Measurements from ENCODE around the gene MLLT1.

The MLLT1 gene

DNA sequence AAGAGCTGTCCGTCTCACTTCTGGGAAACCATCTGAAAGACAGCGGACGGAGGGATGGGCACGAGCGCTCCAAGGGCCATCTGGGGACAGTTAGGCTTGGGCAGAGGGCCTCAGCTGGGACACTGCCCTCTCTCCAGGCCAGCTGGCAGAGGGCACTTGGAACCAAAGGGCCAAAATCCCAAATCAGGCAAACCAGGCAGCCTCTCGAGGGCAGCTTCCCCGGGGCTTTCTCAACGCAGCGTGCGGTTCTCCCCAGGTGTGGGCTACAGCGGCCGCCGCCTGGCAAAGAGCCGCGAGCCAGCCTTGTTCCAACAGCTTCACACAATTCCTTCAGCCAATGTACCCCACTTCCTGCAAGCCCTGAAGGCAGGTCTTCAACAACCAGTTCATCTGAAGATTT, 5.0 kb downstream of the MLLT1 start:
- DNase-seq, result no peak

DNA sequence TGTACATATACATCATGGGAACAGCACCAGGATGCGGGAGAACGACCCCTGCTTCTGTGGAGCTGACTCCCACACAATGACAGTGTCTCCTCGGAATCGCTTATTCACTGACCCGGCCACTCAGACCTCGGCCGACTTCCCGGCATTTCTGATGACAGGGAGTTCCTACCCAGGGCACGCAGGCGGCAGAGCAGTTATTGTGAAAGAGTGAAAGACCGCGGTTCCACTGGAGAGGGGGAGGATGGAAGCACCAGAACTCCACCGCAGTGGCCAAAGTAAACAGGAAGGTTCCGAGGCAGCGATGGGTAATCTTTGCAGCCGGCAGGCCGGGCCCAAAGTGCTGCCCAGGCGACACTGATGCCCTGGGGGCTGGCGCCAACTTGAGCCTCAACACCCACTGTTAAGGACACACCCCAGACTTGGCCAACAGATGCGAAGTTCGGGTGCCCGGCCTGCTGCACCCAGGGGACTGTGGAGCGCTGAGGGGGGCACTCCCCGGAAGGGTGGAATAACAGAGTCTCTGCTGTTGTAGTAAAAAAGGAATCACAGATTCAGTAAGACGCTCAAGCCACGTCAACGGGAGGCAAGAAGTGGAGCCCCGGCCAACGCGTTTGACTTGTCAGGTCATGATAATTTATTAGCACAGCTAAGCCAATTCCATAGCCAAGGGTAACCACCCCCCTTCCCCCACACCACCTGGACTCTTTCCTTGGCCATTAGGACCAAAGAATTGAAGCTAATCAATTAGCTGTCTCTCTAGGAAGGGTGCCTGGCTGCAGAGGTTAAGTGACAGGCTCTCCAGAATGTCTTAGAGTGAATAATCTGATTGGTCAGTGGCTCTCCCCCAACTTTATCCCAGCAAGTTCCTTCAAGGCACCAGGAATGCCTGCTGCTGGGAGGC, 5.8 kb downstream of the MLLT1 start:
- no peak for DNase-seq

DNA sequence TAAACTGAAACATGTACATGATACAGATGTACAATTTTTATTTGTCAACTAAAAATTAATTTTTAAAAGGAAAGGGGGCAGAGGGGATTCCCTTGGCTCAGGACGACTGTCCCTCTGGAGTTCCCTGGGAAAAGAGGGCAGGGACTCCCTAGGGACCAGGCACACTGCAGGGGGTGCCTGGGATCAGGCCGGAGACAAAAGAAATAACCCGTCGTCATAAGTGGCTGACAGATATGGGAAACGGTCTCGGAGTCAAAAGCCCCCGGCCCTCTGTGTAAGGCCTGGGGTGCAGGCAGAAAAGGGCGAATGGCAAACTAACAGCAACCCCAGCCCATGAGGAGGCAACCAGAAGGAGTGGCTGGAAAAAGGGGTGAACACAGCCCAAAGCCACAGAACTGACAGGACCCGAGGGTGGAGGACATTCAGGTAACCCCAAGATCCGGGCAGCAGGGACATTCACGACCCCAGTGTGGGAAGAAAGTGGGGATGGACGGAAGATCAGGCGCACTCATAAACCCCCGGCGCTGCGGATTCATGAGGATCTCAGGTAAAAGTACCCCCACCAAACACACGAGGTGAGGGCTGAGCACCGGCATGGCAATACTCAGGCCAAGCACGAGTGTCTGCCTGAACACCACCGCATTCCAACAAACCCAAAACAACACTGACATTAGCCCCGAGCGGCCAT, 6.7 kb downstream of the MLLT1 start:
- no peak for DNase-seq

DNA sequence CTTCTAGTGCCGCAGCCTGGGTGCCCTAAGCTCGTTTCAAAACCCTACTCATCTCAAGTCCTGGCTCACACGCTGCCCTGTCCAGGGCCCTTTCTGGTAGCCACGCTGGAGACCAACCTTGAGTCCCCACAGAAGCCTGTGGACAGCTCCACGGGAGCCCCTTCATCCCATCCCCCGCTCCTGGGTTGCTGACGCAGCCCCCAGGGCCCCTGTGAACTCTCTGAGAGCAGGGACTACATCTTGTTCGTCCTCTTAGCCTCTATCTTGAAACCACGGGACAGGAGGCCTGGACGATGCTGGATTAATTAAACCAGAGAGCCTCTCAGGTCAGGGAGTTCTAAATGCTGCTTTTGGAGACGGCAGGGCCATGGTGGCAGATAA, 7.4 kb downstream of the MLLT1 start:
- DNase-seq, result no peak

DNA sequence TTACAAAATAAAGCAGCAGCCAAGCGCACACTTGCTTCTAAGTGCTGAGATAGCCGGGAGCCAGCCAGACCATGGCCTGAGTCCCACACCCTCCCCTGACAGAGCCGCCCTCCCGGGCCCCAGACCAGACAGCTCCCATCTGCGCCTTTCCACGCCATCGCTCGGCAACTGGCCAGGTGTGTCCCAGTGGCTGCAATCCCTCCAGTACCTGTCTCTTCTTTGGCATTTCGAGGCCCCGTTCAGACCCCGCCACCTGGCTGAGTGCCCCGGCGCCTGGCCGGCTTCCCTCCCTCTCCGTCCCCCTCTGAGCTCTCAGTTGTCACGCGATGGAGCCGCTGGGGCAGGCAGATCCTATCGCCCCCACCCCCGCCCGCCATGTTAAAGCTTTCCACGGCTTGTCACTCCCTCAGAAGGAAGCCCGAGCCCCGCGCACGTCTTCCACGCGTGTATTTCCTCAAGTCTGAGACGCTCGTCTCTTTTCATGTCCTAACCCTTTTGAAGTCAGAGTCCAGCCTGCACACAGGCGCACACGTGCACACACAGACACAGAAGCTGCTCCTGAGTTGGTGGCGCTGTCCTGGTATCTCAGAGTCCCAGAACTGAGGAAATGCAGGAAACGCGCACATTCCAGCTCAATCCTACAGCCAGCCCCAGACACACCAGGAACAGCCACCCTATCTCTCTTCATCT, 7.9 kb downstream of the MLLT1 start:
- DNase-seq, result no peak

DNA sequence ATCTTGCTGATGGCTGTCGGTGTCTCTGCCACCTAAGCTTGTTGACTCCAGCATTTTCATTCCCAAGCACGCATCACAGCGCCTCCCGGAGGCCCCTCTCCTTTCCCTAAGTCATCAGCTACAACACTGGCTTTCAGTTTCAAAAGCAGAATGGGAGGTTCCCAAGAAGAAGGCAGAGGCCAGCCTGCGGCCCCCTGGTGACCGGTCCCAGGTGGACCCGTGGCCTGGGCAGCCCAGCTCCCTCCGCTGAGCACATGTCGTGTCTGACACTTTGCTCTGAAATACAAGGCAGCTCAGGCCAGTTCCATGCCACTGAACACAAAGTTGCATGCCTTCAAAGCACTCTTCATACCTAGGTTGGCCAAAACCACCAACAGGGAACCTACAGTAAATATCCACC, 8.5 kb downstream of the MLLT1 start:
- DNase-seq, result no peak

DNA sequence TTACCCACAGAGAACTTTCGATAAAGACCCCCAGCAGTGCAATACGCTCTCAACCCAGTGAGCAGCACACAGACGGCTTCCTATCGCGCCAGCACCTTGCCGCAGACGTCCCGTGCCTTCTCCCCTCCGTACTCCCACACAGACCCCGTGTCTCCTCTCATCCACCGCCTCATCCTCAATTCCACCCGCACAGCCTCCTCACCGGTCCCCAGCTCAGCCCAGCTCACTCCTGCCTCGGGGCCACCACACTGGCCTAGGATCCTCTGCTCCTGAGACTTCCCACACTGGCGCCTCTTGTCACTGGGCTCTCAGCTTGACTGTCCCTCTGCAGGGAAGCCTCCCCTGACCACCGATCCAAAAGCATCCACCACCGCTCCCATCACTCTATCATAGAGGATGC, 9.0 kb downstream of the MLLT1 start:
- no peak for DNase-seq

DNA sequence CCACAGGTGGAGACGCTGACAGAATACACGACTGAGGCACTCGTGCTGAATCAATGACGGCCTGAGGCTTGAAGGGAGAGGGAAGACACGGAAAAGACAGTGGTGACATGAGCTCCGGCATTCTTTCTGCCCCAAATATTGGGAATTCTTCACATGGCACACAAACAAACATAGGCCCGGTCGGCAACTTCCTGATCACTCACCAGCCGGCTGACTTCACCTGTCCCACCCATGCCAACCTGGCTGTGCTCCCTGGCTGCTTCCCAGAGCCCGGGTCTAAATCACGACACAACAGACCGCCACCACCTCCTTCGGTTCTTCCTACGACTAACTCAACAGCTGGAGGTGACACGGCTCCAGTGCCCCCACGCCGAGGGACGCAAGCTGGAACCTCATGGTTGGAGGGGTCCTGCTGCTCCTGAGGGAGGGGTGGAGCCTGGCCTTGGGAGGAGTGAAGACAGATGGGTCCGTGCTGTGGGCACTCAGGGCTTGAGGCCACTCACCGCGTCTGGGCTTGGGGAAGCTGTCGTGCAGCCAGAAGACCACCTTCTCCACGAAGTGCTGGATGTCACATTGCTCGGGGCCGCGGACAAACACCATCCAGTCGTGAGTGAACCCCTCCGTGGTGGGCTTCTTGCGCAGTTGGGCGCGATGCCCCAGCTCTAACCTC, 9.6 kb downstream of the MLLT1 start:
- no peak for DNase-seq

DNA sequence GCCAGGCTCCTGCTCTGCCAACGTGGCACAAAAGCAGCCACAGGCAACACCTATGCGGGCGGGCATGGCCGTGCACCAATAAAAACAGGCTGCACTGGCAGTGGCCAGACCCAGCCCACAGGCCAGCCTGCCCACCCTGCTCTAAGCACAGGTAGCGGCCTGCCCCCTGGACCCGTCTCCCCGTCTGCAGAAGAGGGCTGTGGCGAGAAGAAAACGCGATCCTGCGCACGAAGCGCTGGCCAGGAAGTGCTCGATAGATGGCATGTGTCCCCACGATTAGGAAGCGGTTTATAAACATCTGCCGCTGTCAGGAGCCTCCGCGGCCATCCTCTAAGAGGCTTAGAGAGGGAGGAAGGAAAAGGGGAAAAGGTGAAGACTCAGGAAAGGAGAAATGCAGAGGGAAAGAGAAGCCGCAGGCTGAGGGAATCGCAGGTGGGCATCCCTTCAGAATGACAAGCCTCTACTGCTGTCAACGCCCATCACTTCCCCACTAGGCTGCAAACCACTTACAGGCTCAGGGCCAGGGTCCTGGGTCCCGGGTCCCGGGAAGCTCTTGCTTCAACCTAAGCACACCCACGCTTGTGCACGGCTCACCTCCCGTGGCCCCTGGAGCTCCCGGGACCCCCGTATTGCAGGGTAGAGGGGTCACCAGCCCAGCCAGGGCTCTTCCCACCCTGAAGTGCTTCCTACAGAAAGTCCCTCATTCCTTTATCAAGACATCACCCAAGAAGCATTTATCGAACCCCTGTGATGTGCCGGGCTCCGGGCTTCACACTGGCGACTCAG, 10.5 kb downstream of the MLLT1 start:
- DNase-seq, result no peak

DNA sequence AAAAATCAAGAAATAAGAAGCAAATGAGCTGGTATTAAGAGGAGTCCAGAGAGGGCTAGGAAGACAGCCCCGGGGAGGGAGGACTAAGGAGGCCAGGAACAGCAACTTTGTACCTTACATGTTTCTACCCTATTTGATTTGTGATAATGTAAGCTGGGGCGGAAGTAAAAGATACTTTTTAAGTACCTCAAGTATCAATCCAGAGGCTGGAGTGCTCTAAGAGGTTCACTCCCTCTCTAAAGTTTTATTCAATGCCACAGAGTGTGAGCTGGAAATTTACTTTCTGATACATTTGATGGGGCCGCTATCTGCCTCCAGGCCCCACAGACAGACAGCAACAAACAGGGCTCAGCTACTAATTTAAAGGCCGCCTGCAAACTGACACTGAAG, 11.4 kb downstream of the MLLT1 start:
- no peak for DNase-seq

DNA sequence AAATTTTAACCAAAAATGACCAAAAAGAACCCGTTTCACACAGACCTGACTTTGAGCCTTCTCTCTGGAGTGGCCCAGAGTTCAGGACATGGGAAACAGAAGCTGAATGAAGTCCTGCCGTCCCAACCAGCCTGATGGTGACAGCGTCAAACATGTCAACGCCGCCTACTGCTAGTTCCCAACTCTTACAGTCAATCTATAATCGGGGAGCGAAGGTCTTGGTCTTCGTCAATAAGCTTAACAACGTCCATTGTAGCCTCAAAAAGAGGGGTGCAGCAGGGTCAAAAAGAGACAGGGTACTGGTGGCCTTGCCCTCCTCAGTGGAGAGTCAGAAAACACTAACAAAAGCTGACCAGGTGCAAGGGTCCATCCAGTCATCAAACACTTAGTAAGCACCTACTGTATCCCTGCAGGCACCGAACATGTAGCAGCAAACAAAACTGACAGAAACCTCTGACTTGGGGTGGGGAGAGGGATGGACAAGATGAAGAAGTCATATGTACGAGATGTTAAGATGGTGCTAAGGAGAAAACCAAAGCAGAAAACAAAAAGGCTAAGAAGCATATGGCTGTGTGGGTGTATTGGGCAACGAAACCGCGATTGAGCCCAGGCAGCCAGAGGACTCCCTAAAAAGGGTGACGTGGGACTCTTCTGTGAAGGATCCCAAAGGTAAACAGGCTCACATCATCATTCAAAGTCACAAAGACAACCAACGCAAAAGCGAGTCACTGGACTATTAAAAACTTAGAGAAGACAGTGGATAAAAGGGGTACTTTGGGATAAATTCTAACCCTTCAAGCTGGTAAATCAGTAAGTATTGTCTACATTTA, 12.0 kb downstream of the MLLT1 start:
- DNase-seq, result no peak

DNA sequence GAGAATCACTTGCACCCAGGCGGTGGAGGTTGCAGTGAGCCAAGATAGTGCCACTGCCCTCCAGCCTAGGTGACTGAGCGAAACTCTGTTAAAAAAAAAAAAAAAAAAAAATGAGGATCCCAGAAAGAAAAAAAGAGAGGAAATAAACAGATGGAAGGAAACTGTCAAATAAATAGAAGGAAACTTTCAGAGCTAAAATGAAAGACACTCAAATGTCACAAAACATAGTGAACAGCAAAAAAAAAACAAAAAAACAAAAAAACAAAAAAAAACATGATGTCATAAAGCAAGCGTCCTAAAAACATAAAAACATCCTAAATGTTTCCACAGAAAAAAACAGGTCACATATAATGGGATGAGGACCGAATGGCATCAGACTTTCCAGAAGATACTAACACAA, 15.0 kb downstream of the MLLT1 start:
- no peak for DNase-seq

DNA sequence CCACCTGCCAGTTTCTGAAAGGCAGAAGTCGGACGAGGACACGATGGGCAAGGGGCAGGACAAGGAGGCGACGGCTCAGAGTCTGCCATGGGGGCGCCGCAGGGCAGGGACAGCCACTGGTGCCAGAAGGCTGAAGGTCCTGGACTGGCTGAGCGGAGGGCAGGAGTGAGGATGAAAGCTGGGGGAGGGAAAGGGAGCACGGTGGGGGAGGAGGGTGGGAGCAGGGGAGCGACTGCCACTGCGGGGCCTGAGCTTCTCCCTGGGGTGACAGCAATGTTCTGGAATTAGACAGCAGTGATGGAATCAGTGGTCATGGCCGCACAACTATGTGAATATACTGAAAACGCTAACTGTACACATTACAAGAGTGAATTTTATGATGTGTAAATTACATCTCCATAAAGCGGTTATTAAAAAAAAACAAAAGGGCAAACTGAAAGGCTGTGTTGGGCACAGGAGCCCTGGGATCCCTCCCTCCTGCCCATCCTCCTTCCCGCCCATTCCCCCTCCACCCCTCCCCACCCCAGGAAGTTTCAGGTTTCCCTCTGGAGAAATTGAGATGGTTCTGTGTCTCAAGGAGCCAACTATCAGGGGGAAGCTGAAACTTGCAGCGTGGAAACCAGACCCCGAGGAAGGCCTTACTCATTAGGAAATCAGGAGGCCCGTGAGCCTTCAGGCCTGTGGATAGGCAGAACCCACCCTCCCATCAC, 15.9 kb downstream of the MLLT1 start:
- no peak for DNase-seq

DNA sequence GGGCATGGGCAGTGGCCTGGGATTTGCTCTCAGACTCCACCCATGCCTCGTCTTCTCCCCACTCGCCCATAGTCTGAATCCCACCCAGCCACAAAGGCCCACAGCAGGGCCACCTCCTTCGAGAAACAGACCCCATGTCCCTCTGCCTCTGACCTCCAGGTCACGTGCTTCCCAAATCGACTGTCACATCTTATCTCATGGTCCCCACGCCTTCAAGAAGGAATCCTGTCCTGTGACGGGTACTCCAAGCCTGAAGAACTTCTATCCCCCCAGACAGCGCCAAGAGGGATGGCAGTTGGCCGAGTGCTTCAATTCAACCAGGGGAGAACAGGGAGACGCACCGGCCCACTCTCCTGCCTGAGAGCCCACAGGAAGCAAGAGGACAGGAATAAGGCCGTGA, 16.5 kb downstream of the MLLT1 start:
- no peak for DNase-seq

DNA sequence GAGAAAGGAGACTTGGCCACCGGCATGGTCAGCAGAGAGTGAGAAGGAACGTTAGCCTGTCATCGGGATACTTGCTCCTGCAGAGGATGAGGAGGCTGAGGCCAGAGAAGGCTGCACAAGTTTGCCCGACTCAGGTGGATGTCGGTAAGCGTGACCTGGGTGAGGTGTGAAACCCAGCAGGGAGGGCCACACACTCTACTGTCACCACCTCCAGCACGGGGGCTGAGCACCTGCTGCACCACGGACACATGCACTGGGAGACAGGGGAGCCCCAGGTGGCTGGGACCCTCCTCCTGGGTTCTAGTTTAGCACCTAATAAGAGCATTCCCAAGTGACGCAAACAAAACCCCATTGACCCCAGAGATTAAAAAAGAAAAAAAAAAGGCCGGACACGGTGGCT, 17.3 kb downstream of the MLLT1 start:
- no peak for DNase-seq

DNA sequence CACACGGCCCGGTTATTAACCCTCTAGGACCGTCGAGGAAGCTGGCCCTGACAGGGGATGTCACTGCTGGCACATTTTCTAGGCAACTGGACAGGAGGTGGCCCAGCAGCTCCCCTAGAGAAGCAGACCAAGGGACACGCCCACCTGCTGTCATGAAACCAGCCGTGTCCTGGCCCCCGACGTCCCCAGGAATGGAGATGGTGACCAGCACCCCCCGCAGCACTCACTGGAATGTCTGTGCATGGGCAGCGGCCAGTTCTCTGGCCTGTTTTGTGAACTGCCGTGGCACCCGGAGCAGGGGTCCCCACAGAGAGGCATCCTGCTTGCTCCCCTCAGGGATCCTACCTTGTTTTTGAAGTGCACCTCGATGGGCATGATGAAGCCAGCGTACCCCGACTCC, 17.9 kb downstream of the MLLT1 start:
- DNase-seq, result no peak

DNA sequence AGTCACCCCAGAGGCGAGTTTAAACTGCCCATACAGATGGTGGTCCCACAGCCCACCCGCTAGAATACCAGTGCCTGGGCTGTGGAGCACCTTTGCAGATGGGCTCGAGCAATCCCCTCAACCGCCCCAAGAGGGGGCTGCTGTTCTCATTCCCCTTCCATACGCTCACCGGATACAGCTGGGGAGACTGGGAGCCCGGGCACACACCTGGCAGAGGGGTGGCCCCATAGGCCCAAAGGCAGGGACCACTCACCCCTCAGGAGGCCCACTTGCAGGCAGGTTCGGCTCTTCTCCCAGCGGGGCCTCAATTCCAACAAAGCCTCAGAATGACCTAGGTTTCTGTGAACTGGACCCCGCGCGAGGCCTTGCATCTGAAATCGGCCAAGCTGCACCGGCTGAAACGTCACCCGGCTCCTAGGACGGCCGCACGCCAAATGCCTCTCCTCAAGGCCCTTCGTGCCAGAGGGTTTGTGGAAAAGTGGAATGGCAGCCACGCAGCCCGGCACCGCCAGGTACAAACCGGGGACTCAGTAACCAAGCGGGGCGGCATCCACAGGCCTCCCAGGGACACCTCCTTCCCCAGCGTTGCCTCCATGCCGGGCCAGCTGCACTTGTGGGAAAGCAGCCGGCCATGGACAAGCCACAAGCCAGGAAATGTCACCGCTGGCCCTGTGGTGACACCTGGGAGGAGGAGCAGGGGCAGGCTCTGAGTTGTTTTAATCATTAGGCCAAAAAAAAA, 18.7 kb downstream of the MLLT1 start:
- DNase-seq, result peak; percentile 26 to 44

DNA sequence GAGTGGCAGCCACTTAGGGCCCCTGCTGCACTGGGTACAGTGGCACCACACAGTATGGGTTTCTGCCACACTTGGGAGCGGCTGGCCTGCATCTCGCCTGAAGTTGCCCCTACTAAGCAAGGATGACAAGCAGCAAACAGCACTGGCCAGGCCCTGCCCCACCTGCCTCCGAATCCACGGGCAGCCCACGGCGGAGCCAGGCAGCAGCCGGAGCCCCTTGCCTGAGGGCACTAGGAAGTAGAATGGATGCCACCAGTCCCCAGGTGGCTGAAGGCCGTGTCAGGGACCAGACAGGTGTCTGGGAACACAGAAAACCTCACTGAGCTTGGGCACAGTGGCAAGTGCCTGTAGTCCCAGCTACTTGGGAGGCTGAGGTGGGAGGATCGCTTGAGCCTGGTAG, 19.4 kb downstream of the MLLT1 start:
- no peak for DNase-seq

DNA sequence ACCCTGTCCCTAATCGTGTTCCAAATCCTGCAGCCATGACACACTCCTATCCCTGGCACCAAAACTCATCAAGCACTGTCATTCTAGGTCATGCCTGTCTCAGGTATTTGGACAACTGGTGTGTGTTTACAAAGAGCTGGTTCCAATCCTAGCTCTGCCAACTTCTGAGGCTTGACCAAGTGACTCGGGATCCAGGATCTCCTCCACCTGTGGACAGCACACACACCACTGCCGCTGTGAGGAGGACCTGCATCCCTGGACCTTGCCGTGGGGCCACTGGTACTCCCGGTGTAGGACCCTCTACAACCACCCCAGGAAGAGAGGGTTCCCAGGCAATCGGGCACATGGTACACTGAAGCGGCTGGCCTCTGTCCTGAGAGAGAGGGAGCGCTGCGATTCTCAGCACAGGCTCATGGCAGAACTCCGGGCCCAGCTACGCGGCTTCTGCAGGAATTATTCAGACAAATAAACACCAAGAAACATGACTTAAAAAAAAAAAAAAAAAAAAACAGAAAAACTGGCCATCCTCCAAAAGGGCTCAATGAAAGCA, 20.4 kb downstream of the MLLT1 start:
- DNase-seq, result no peak

DNA sequence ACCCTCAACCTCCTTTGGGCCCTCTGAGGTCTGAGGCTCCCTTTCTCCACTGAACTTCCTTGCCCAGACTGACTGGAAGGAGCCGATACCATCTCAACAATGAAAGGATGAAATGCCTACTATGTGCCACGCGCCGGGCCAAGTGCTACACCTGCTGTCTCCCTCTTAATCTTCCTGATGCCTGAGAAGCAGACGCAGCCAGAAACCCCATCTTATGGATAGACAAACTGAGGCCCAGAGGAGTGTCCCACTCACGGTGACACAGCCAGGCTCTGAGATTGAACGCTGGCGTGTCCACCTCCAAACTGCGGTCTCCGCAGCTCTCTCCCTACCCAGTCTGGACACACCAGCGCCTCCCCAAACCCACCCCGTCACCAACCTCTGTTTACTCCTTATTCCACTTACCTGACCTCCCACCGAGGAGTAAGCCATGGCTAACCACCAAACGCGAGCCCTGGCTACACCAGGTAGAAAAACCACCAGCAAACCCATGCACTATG, 20.9 kb downstream of the MLLT1 start:
- no peak for DNase-seq

All from activated CD4-positive, alpha-beta T cell treated with anti-CD3 and anti-CD28 coated beads, Interleukin-2, amount 50 U/mL, for 48 hours (primary cell).